CD4-positive, CD25-positive, alpha-beta regulatory T cell (primary cell): ENCODE measurements around the gene ITGA11. TPM values are rescaled to one million over a fixed set of nuclear protein-coding genes. Genes with fewer than 3 reads are reported as not detected.

Source experiments
- ATAC-seq, 2 donors: fragments of 150-1000 bp; cut with Tn5 transposase; one replicate each; pipeline ENCODE4 v1.10.0; 2021; ENCODE audit warnings: low read depth in 2 of 2, moderate number of reproducible peaks in 2 of 2, moderate library complexity in 1 of 2
- DNase-seq, 3 donors: peaks; one replicate each; pipeline versions ENCODE4 v3.0.0 to v3.0.0-alpha.2; 2012 to 2022; ENCODE audit warnings: mixed read lengths in 1 of 3
- H3K27ac ChIP-seq: one replicate; pipeline ENCODE4 v1.7.0; 2013; ENCODE audit warnings: mild to moderate bottlenecking, low read length; ENCODE audit not compliant: insufficient read depth, poor library complexity, severe bottlenecking
- H3K27me3 ChIP-seq: one replicate; pipeline ENCODE4 v1.7.0; 2013; ENCODE audit warnings: low read length; ENCODE audit not compliant: control insufficient read depth, insufficient read depth
- H3K36me3 ChIP-seq: one replicate; pipeline ENCODE4 v1.7.0; 2013; ENCODE audit warnings: mild to moderate bottlenecking, low read length, moderate library complexity; ENCODE audit not compliant: control insufficient read depth, insufficient read depth
- H3K4me1 ChIP-seq: 2 replicates; pipeline ENCODE4 v1.7.0; 2013; ENCODE audit warnings: mild to moderate bottlenecking, low read length; ENCODE audit not compliant: insufficient read depth, control insufficient read depth, poor library complexity, severe bottlenecking
- H3K4me3 ChIP-seq: one replicate; pipeline ENCODE4 v1.7.0; 2013; ENCODE audit warnings: low read depth, mild to moderate bottlenecking, low read length, moderate library complexity
- H3K9me3 ChIP-seq, 2 experiments: 1 replicate in 1 of 2; 2 replicates in 1 of 2; pipeline ENCODE4 v1.7.0; 2013; ENCODE audit warnings: low read length in 2 of 2, mild to moderate bottlenecking in 1 of 2, moderate library complexity in 1 of 2; ENCODE audit not compliant: control insufficient read depth in 2 of 2
- H3K27ac Mint-ChIP-seq, 3 donors: one replicate each; pipeline ENCODE4 v1.8.0; 2020 to 2022; ENCODE audit warnings: mild to moderate bottlenecking in 3 of 3, mixed read lengths in 3 of 3, moderate library complexity in 2 of 3
- H3K27me3 Mint-ChIP-seq: one replicate; pipeline ENCODE4 v1.8.0; 2022; ENCODE audit warnings: mild to moderate bottlenecking, mixed read lengths
- H3K36me3 Mint-ChIP-seq: one replicate; pipeline ENCODE4 v1.8.0; 2020; ENCODE audit warnings: mixed read lengths
- H3K4me1 Mint-ChIP-seq, 4 donors: one replicate each; pipeline ENCODE4 v1.8.0; 2020 to 2022; ENCODE audit warnings: mixed read lengths in 4 of 4, mild to moderate bottlenecking in 1 of 4
- H3K4me3 Mint-ChIP-seq, 4 donors: one replicate each; pipeline ENCODE4 v1.8.0; 2020 to 2022; ENCODE audit warnings: mild to moderate bottlenecking in 4 of 4, mixed read lengths in 4 of 4, moderate library complexity in 3 of 4
- H3K9me3 Mint-ChIP-seq, 7 donors: one replicate each; pipeline ENCODE4 v1.8.0; 2020 to 2022; ENCODE audit warnings: mixed read lengths in 7 of 7, mild to moderate bottlenecking in 3 of 7, moderate library complexity in 2 of 7
- polyA plus RNA-seq, 4 donors: library from polyadenylated mRNA; unstranded; fragments of 300-500 nt; fragmentation: Illumina TruSeq; gene quantifications; one replicate each; pipeline ENCODE4 v1.2.3, GENCODE V29; 2021
- total RNA-seq: library from RNA; stranded (reverse); gene quantifications from one replicate; pipeline ENCODE4 v1.2.3, GENCODE V29; 2022

Gene ITGA11
- total and polyA plus RNA-seq, 5 donors from 2014 or later = 0.02 to 0.05 TPM; not detected in 3

GRCh38 chr15:68278595-68279405 lies 153.2 kb downstream of the ITGA11 start:
- Mint-ChIP-seq H3K27me3 (no peaks in the 10 kb centered on the region), H3K27ac (peak overlapping the region; percentile 98), H3K36me3 (peaks cover 7% of the 10 kb centered on the region), H3K4me1 (peaks cover 28 to 64% (median 46%) of the 10 kb centered on the region in 4 donors), H3K9me3 (no peaks in the 10 kb centered on the region), H3K4me3 (peak overlapping the region; percentile 94 to 98 (median 96))
- ATAC-seq = peak in 1 of 2 donors; percentile 10
- H3K9me3 ChIP-seq = no peaks in the 10 kb centered on the region
- H3K27me3 ChIP-seq = no peaks in the 10 kb centered on the region
- no peaks in the 10 kb centered on the region for H3K36me3 ChIP-seq
- peaks cover 44% of the 10 kb centered on the region for H3K4me1 ChIP-seq
- H3K4me3 ChIP-seq = peak overlapping the region; percentile 91
- DNase-seq = peak in 2 of 3 donors; percentile 12 to 16
- H3K27ac ChIP-seq = peak overlapping the region; percentile 93

GRCh38 chr15:68278345-68278594 lies 153.7 kb downstream of the ITGA11 start:
- Mint-ChIP-seq H3K36me3 (peaks cover 7% of the 10 kb centered on the region), H3K4me3 (peak overlapping the region; percentile 94 to 98 (median 96)), H3K27me3 (no peaks in the 10 kb centered on the region), H3K4me1 (peaks cover 28 to 61% (median 45%) of the 10 kb centered on the region in 4 donors), H3K27ac (peak overlapping the region; percentile 98), H3K9me3 (no peaks in the 10 kb centered on the region)
- peak overlapping the region; percentile 91 for H3K4me3 ChIP-seq
- H3K27ac ChIP-seq = peak overlapping the region; percentile 93
- H3K27me3 ChIP-seq = no peaks in the 10 kb centered on the region
- no peaks in the 10 kb centered on the region for H3K36me3 ChIP-seq
- no peaks in the 10 kb centered on the region for H3K9me3 ChIP-seq
- ATAC-seq (no peak), DNase-seq (peak in 2 of 3 donors; percentile 68 to 84)
- H3K4me1 ChIP-seq = peaks cover 41% of the 10 kb centered on the region

GRCh38 chr15:68277603-68278344 lies 154.2 kb downstream of the ITGA11 start, which contains the start of gene FEM1B:
FEM1B (plus strand) TSS chr15:68277745; CDS start chr15:68278418, 673 bp downstream.
- ATAC-seq (peak; percentile 76 to 77), DNase-seq (peak; percentile 79 to 96 (median 91))
- no peaks in the 10 kb centered on the region for H3K27me3 ChIP-seq
- H3K9me3 ChIP-seq = no peaks in the 10 kb centered on the region
- peak within 1 kb of the TSS; percentile 91 for H3K4me3 ChIP-seq
- Mint-ChIP-seq H3K4me1 (peaks cover 28 to 58% (median 44%) of the 10 kb centered on the region in 4 donors), H3K27me3 (no peaks in the 10 kb centered on the region), H3K36me3 (peaks cover 7% of the 10 kb centered on the region), H3K27ac (peak within 1 kb of the TSS; percentile 98), H3K9me3 (no peaks in the 10 kb centered on the region), H3K4me3 (peak within 1 kb of the TSS; percentile 95 to 98 (median 96))
- no peaks in the 10 kb centered on the region for H3K36me3 ChIP-seq
- peaks cover 39% of the 10 kb centered on the region for H3K4me1 ChIP-seq
- H3K27ac ChIP-seq = peak within 1 kb of the TSS; percentile 93

GRCh38 chr15:68277131-68277602 lies 154.8 kb downstream of the ITGA11 start:
- H3K4me3 ChIP-seq = peak overlapping the region; percentile 88
- no peaks in the 10 kb centered on the region for H3K9me3 ChIP-seq
- peaks cover 7% of the 10 kb centered on the region for H3K36me3 Mint-ChIP-seq
- peak overlapping the region; percentile 95 to 98 (median 96) for H3K4me3 Mint-ChIP-seq
- H3K9me3 Mint-ChIP-seq = no peaks in the 10 kb centered on the region
- peak overlapping the region; percentile 93 for H3K27ac ChIP-seq
- H3K27me3 Mint-ChIP-seq = no peaks in the 10 kb centered on the region
- DNase-seq = no peak
- peaks cover 23 to 53% (median 40%) of the 10 kb centered on the region in 4 donors for H3K4me1 Mint-ChIP-seq
- no peaks in the 10 kb centered on the region for H3K36me3 ChIP-seq
- no peaks in the 10 kb centered on the region for H3K27me3 ChIP-seq
- peaks cover 38% of the 10 kb centered on the region for H3K4me1 ChIP-seq
- H3K27ac Mint-ChIP-seq = peak overlapping the region; percentile 97 to 98 (median 98)
- ATAC-seq = peak in 1 of 2 donors; percentile 0

- Mint-ChIP-seq H3K4me1 (peaks cover 18 to 48% (median 35%) of the 10 kb centered on the region in 4 donors), H3K27ac (peak overlapping the region; percentile 97 to 98 (median 98)), H3K4me3 (peak overlapping the region; percentile 95 to 98 (median 96)), H3K27me3 (no peaks in the 10 kb centered on the region), H3K9me3 (no peaks in the 10 kb centered on the region), H3K36me3 (peaks cover 7% of the 10 kb centered on the region)
- Histone ChIP-seq H3K4me3 (peak overlapping the region; percentile 88), H3K9me3 (no peaks in the 10 kb centered on the region), H3K36me3 (no peaks in the 10 kb centered on the region), H3K27me3 (no peaks in the 10 kb centered on the region), H3K4me1 (peaks cover 33% of the 10 kb centered on the region), H3K27ac (peak overlapping the region; percentile 93)
- ATAC-seq (no peak), DNase-seq (no peak)
These were observed 155.3 kb downstream of the ITGA11 start for GRCh38 chr15:68276668-68277067.

GRCh38 chr15:68275165-68275746 lies 156.7 kb downstream of the ITGA11 start:
- H3K4me3 Mint-ChIP-seq = peak overlapping the region in 3 of 4 donors; percentile 28 to 95 (median 41)
- ATAC-seq = no peak

GRCh38 chr15:68274201-68274848 lies 157.6 kb downstream of the ITGA11 start:
- Histone ChIP-seq H3K27me3 (peaks cover 2% of the 10 kb centered on the region), H3K36me3 (no peaks in the 10 kb centered on the region), H3K9me3 (no peaks in the 10 kb centered on the region), H3K27ac (no peak overlapping the region), H3K4me1 (peaks cover 9% of the 10 kb centered on the region), H3K4me3 (no peak overlapping the region)
- ATAC-seq (no peak), DNase-seq (no peak)
- no peaks in the 10 kb centered on the region for H3K36me3 Mint-ChIP-seq
- H3K9me3 Mint-ChIP-seq = no peaks in the 10 kb centered on the region
- peak overlapping the region in 1 of 4 donors; percentile 66 for H3K4me3 Mint-ChIP-seq
- peaks cover 4% of the 10 kb centered on the region for H3K27me3 Mint-ChIP-seq
- H3K27ac Mint-ChIP-seq = no peak overlapping the region
- peaks cover 0 to 24% (median 13%) of the 10 kb centered on the region in 4 donors for H3K4me1 Mint-ChIP-seq

More at GRCh38 chr15:68275165-68275746, 156.7 kb downstream of the ITGA11 start:
- Histone ChIP-seq H3K4me1 (peaks cover 19% of the 10 kb centered on the region), H3K27me3 (no peaks in the 10 kb centered on the region), H3K9me3 (no peaks in the 10 kb centered on the region), H3K4me3 (no peak overlapping the region), H3K27ac (no peak overlapping the region), H3K36me3 (no peaks in the 10 kb centered on the region)
- Mint-ChIP-seq H3K4me1 (peaks cover 7 to 34% (median 22%) of the 10 kb centered on the region in 4 donors), H3K27me3 (no peaks in the 10 kb centered on the region), H3K36me3 (peaks cover 6% of the 10 kb centered on the region), H3K27ac (peak overlapping the region in 1 of 3 donors; percentile 74), H3K9me3 (no peaks in the 10 kb centered on the region)
- DNase-seq = no peak
